K562 (cell line): Measurements from ENCODE around the gene TRAPPC2L. TPM values are rescaled to one million over a fixed set of nuclear protein-coding genes. Genes with fewer than 3 reads are reported as not detected.

Source experiments
- CCAR2 ChIP-seq: fragments of 200-400 bp; formaldehyde crosslinking; IDR thresholded peaks from 2 replicates; pipeline ENCODE4 v1.6.1; 2017; ENCODE audit warnings: mild to moderate bottlenecking, low read depth, low read length
- CEBPG ChIP-seq, 3 experiments: fragments of 200-800 bp in 1 of 3; sonication (Bioruptor generic) in 1 of 3; sonication (generic) in 1 of 3; formaldehyde crosslinking in 1 of 3; IDR thresholded peaks in 2 of 3; conservative IDR thresholded peaks in 1 of 3; 2 replicates each; pipeline versions ENCODE4 v1.6.1 to v1.8.0; 2016 to 2022; ENCODE audit warnings: missing compliant biosample characterization in 2 of 3, missing genetic modification characterization in 2 of 3, mild to moderate bottlenecking in 1 of 3, missing genetic modification reagents in 1 of 3
- FOXP1 ChIP-seq: sonication (generic); formaldehyde crosslinking; IDR thresholded peaks from 2 replicates; pipeline ENCODE4 v1.8.0; 2022; ENCODE audit warnings: mild to moderate bottlenecking, missing genetic modification reagents
- HDAC8 ChIP-seq: fragments of 450-650 bp; IDR thresholded peaks from 2 replicates; pipeline ENCODE4 v1.6.1; 2016; ENCODE audit warnings: mild to moderate bottlenecking, missing genetic modification characterization, moderate library complexity, missing compliant biosample characterization
- MNT ChIP-seq, 2 experiments: fragments of 450-650 bp; conservative IDR thresholded peaks; 2 replicates each; pipeline ENCODE4 v1.6.1; 2017; ENCODE audit warnings: mild to moderate bottlenecking in 2 of 2, moderate library complexity in 2 of 2
- MXI1 ChIP-seq: IDR thresholded peaks from 2 replicates; pipeline ENCODE4 v1.6.1; 2011; ENCODE audit warnings: low read depth, mild to moderate bottlenecking, improper control_type of control experiment, low read length
- RCOR1 ChIP-seq, 2 experiments: IDR thresholded peaks; 2 replicates each; pipeline ENCODE4 v1.6.1; 2012; ENCODE audit warnings: low read depth in 2 of 2, low read length in 2 of 2, borderline replicate concordance in 1 of 2, improper control_type of control experiment in 1 of 2
- RFX5 ChIP-seq: IDR thresholded peaks from 2 replicates; pipeline ENCODE4 v1.6.1; 2011; ENCODE audit warnings: low read depth, mild to moderate bottlenecking, improper control_type of control experiment, low read length
- SIN3A ChIP-seq, 2 experiments: fragments of 150-350 bp in 1 of 2; IDR thresholded peaks; 2 replicates each; pipeline ENCODE4 v1.6.1; 2011 to 2016; ENCODE audit warnings: borderline replicate concordance in 2 of 2, low read depth in 2 of 2, low read length in 2 of 2, mild to moderate bottlenecking in 2 of 2, moderate library complexity in 2 of 2; ENCODE audit not compliant: control insufficient read depth in 1 of 2
- polyA plus RNA-seq, 8 experiments: library from polyadenylated mRNA; depleted of rRNA in 4 of 8; stranded (reverse) in 5 of 8; unstranded in 3 of 8; fragments of >200 nt; fragmentation: Nextera tagmentation in 2 of 8; fragmentation: Illumina TruSeq in 1 of 8; extraction: Ambion mirVana in 2 of 8; extraction: Trizol in 1 of 8; gene quantifications; 2 replicates each; pipeline versions ENCODE4 v1.2.1 to v1.2.3, GENCODE V29; 2011 to 2014; ENCODE audit warnings: inconsistent platforms in 1 of 8, missing spikeins in 1 of 8
- total RNA-seq, 7 experiments: library from RNA; depleted of rRNA in 6 of 7; stranded (reverse); fragments of >200 nt in 6 of 7; fragmentation: Illumina TruSeq in 2 of 7; extraction: Trizol in 2 of 7; gene quantifications; 2 replicates each; pipeline versions ENCODE4 v1.2.1 to v1.2.3, GENCODE V29; 2011 to 2021; ENCODE audit warnings: low replicate concordance in 1 of 7
- TF ChIP-seq, protein P1 (sequence below), 2 experiments: fragments of 450-650 bp; formaldehyde crosslinking in 1 of 2; IDR thresholded peaks; 2 replicates each; pipeline versions ENCODE4 v1.4.0 to v1.6.1; 2014 to 2020; ENCODE audit warnings: mild to moderate bottlenecking in 2 of 2, borderline replicate concordance in 1 of 2, low read depth in 1 of 2
- TF ChIP-seq, protein P2 (sequence below), 2 experiments: fragments of 250-450 bp in 1 of 2; fragments of 450-650 bp in 1 of 2; sonication (Bioruptor Pico) in 1 of 2; IDR thresholded peaks; 2 replicates each; pipeline versions ENCODE4 v1.6.1 to v1.8.0; 2016 to 2021; ENCODE audit warnings: mild to moderate bottlenecking in 2 of 2, moderate library complexity in 2 of 2, missing compliant biosample characterization in 1 of 2, missing genetic modification characterization in 1 of 2
- TF ChIP-seq, protein P3 (sequence below): fragments of 450-650 bp; formaldehyde crosslinking; IDR thresholded peaks from 2 replicates; pipeline ENCODE4 v1.4.0; 2022; ENCODE audit warnings: mild to moderate bottlenecking, moderate library complexity

The TRAPPC2L gene
- total and polyA plus RNA-seq, 9 of the 15 experiments (the other 6 are each of a cell fraction or from before 2014, with no cell fraction given): 60.4 to 398 (median 97.5) TPM

- TF ChIP-seq MNT (conservative IDR thresholded peaks at IDR 0.05): peak; percentile 97 to 98
- TF ChIP-seq CEBPG (CRISPR knock-in tag; IDR thresholded peaks at IDR 0.05): 0 out of 2 replicates have a peak, but pooled peaks have one; percentile 13
- TF ChIP-seq CEBPG (tag; conservative IDR thresholded peaks at IDR 0.05 in 1 of 2, IDR thresholded peaks at IDR 0.05 in 1 of 2): no peak
- TF ChIP-seq MXI1: peak; percentile 77; the same call in 1 of the 2 replicates
- TF ChIP-seq RCOR1 (IDR thresholded peaks at IDR 0.05; ENCODE audit: borderline replicate concordance in 1 of 2, low read depth in 2 of 2, low read length in 2 of 2): no peak
- TF ChIP-seq, protein P1, sequence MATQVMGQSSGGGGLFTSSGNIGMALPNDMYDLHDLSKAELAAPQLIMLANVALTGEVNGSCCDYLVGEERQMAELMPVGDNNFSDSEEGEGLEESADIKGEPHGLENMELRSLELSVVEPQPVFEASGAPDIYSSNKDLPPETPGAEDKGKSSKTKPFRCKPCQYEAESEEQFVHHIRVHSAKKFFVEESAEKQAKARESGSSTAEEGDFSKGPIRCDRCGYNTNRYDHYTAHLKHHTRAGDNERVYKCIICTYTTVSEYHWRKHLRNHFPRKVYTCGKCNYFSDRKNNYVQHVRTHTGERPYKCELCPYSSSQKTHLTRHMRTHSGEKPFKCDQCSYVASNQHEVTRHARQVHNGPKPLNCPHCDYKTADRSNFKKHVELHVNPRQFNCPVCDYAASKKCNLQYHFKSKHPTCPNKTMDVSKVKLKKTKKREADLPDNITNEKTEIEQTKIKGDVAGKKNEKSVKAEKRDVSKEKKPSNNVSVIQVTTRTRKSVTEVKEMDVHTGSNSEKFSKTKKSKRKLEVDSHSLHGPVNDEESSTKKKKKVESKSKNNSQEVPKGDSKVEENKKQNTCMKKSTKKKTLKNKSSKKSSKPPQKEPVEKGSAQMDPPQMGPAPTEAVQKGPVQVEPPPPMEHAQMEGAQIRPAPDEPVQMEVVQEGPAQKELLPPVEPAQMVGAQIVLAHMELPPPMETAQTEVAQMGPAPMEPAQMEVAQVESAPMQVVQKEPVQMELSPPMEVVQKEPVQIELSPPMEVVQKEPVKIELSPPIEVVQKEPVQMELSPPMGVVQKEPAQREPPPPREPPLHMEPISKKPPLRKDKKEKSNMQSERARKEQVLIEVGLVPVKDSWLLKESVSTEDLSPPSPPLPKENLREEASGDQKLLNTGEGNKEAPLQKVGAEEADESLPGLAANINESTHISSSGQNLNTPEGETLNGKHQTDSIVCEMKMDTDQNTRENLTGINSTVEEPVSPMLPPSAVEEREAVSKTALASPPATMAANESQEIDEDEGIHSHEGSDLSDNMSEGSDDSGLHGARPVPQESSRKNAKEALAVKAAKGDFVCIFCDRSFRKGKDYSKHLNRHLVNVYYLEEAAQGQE (IDR thresholded peaks at IDR 0.05; ENCODE audit: borderline replicate concordance): peak; percentile 25; the same call in 1 of the 2 replicates
- TF ChIP-seq, protein P1 (CRISPR knock-in tag; IDR thresholded peaks at IDR 0.05; ENCODE audit: low read depth): no peak
- TF ChIP-seq, protein P2, sequence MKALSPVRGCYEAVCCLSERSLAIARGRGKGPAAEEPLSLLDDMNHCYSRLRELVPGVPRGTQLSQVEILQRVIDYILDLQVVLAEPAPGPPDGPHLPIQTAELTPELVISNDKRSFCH (CRISPR knock-in tag; IDR thresholded peaks at IDR 0.05): no peak
- TF ChIP-seq, protein P2 (tag; IDR thresholded peaks at IDR 0.05): no peak
- peak; percentile 4; the same call in 1 of the 2 replicates for TF ChIP-seq FOXP1 (CRISPR knock-in tag)
- no peak for TF ChIP-seq RFX5
- TF ChIP-seq, protein P3, sequence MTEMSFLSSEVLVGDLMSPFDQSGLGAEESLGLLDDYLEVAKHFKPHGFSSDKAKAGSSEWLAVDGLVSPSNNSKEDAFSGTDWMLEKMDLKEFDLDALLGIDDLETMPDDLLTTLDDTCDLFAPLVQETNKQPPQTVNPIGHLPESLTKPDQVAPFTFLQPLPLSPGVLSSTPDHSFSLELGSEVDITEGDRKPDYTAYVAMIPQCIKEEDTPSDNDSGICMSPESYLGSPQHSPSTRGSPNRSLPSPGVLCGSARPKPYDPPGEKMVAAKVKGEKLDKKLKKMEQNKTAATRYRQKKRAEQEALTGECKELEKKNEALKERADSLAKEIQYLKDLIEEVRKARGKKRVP (CRISPR knock-in tag): no peak
- 0 out of 2 replicates have a peak, but pooled peaks have one; percentile 51 for TF ChIP-seq HDAC8
- TF ChIP-seq CCAR2: no peak
- TF ChIP-seq SIN3A (IDR thresholded peaks at IDR 0.05; ENCODE audit: borderline replicate concordance in 2 of 2, control insufficient read depth in 1 of 2, low read depth in 2 of 2, low read length in 2 of 2): peak; percentile 36 to 87; a peak in 2 of 4 replicates
Observed at GRCh38 chr16:88810912-88811768, 45.8 kb upstream of the TRAPPC2L start (continued).
